Lung (tissue), 12 donors: ENCODE results near the gene CPLANE1. TPM values are rescaled to one million over a fixed set of nuclear protein-coding genes. Genes with fewer than 3 reads are reported as not detected.

Experiments
- ATAC-seq: fragments of 200-7000 bp; cut with Tn5 transposase; one replicate; pipeline ENCODE4 v1.9.1; 2020; ENCODE audit warnings: moderate number of reproducible peaks; ENCODE audit not compliant: insufficient read depth, low FRiP score
- DNase-seq, 3 donors: peaks; one replicate each; pipeline ENCODE4 v3.0.0-alpha.2; 2013 to 2017
- H3K27ac ChIP-seq, 2 donors: one replicate each; pipeline ENCODE4 v1.5.1; 2013; ENCODE audit warnings: mild to moderate bottlenecking in 2 of 2, moderate library complexity in 2 of 2, control low read depth in 1 of 2, inconsistent platforms in 1 of 2, low read depth in 1 of 2, low read length in 1 of 2
- H3K27me3 ChIP-seq, 3 donors: one replicate each; pipeline ENCODE4 v1.5.1; 2013; ENCODE audit warnings: low read length in 2 of 3; ENCODE audit not compliant: control insufficient read depth in 3 of 3, insufficient read depth in 3 of 3
- H3K36me3 ChIP-seq, 4 donors: one replicate each; pipeline ENCODE4 v1.5.1; 2013; ENCODE audit warnings: low read length in 4 of 4, mild to moderate bottlenecking in 1 of 4, moderate library complexity in 1 of 4; ENCODE audit not compliant: control insufficient read depth in 4 of 4, insufficient read depth in 4 of 4
- H3K4me1 ChIP-seq, 5 donors: one replicate each; pipeline ENCODE4 v1.5.1; 2013; ENCODE audit warnings: low read length in 5 of 5, mild to moderate bottlenecking in 2 of 5, moderate library complexity in 1 of 5; ENCODE audit not compliant: control insufficient read depth in 5 of 5, insufficient read depth in 5 of 5
- H3K4me3 ChIP-seq: one replicate; pipeline ENCODE4 v1.5.1; 2013; ENCODE audit warnings: mild to moderate bottlenecking, control low read depth, moderate library complexity
- H3K9ac ChIP-seq, 2 donors: one replicate each; pipeline ENCODE4 v1.5.1; 2013; ENCODE audit warnings: low read length in 2 of 2, control low read depth in 1 of 2; ENCODE audit not compliant: insufficient read depth in 1 of 2
- H3K9me3 ChIP-seq, 4 donors: one replicate each; pipeline ENCODE4 v1.5.1; 2013; ENCODE audit warnings: low read length in 3 of 4, mild to moderate bottlenecking in 1 of 4, moderate library complexity in 1 of 4; ENCODE audit not compliant: control insufficient read depth in 4 of 4, insufficient read depth in 3 of 4
- CTCF ChIP-seq: IDR thresholded peaks from 2 replicates; pipeline ENCODE4 v1.5.1; 2012; ENCODE audit warnings: mild to moderate bottlenecking; ENCODE audit errors: control extremely low read depth, extremely low read depth
- WGBS, 2 donors: extraction: QIAGEN DNeasy Blood & Tissue Kit; methylation state at CpG; one replicate each; pipeline ENCODE4 v1.1.7; 2013; 5-methylcytosine and 5-hydroxymethylcytosine counted together
- polyA plus RNA-seq, 2 donors: library from polyadenylated mRNA; stranded (reverse); fragments of 200-250 nt; gene quantifications; one replicate each; pipeline ENCODE4 v1.2.1, GENCODE V29; 2013
- total RNA-seq, 2 donors: library from RNA; depleted of rRNA in 1 of 2; stranded (reverse); fragments of >200 nt in 1 of 2; gene quantifications; one replicate each; pipeline ENCODE4 v1.2.1, GENCODE V29; 2014 to 2021
- donor health status: control.
- donor health status: control.
- donor health status: Bipolar disorder and iron deficiency.
- donor health status: healthy.
- donor health status: DM: yes; HTN: yes; CAD: no.

CPLANE1 gene
- total and polyA plus RNA-seq, 4 donors, result 2.5 to 66.4 (median 12.5) TPM

- no peak for TF ChIP-seq CTCF
- no peak overlapping the region for H3K9ac ChIP-seq
- no peaks in the 10 kb centered on the region for H3K27me3 ChIP-seq
- no peaks in the 10 kb centered on the region for H3K9me3 ChIP-seq
- peaks cover 3 to 10% (median 6%) of the 10 kb centered on the region in 4 donors for H3K36me3 ChIP-seq
- no peak overlapping the region for H3K4me3 ChIP-seq
- ATAC-seq (no peak), DNase-seq (no peak)
- 93 to 94% methylated on average over 3 of the region's 3 CpGs for WGBS, 2 donors
- H3K27ac ChIP-seq, result no peak overlapping the region
- no peaks in the 10 kb centered on the region for H3K4me1 ChIP-seq
Observed at GRCh38 chr5:37080697-37081096, 168.5 kb downstream of the CPLANE1 start.

GRCh38 chr5:37077146-37077545 is 172.0 kb downstream of the CPLANE1 start:
- ATAC-seq (no peak), DNase-seq (no peak)
- Histone ChIP-seq H3K4me1 (no peaks in the 10 kb centered on the region), H3K27me3 (no peaks in the 10 kb centered on the region), H3K36me3 (peaks cover 0 to 8% (median 4%) of the 10 kb centered on the region in 4 donors), H3K27ac (no peak overlapping the region), H3K9ac (no peak overlapping the region), H3K4me3 (no peak overlapping the region), H3K9me3 (no peaks in the 10 kb centered on the region)
- WGBS, 2 donors, result 86 to 92% methylated on average over 1 of the region's 1 CpG
- no peak for TF ChIP-seq CTCF

GRCh38 chr5:37075399-37075950 is 173.7 kb downstream of the CPLANE1 start:
- Histone ChIP-seq H3K4me1 (no peaks in the 10 kb centered on the region), H3K9me3 (no peaks in the 10 kb centered on the region), H3K27ac (no peak overlapping the region), H3K36me3 (peaks cover 0 to 8% (median 4%) of the 10 kb centered on the region in 4 donors), H3K27me3 (no peaks in the 10 kb centered on the region), H3K9ac (no peak overlapping the region), H3K4me3 (no peak overlapping the region)
- DNase-seq (no peak), ATAC-seq (no peak)
- TF ChIP-seq CTCF, result no peak
- 88 to 95% methylated on average over 3 of the region's 3 CpGs for WGBS, 2 donors
